Measurements from ENCODE around the gene PAOX. TPM values are rescaled to one million over a fixed set of nuclear protein-coding genes. Genes with fewer than 3 reads are reported as not detected.
A peak's percentile ranks its signal among the peaks of the same experiment; 100 is the strongest.
"Not testable (repeated sequence)": the region's sequence is repeated elsewhere in the genome, so short reads cannot be mapped to it uniquely, and the experiment has no call there.

PAOX gene
- total and polyA plus RNA-seq, 2 of the 13 experiments (the other 11 are each of a cell fraction or from before 2014, with no cell fraction given) = 0.49 to 0.77 TPM

- FAIRE-seq; H3K27ac ChIP-seq (ENCODE audit: extremely low read length, insufficient read depth, low read length); H3K27me3 ChIP-seq (ENCODE audit: control insufficient read depth in 1 of 2, insufficient read depth in 2 of 2, low read length in 2 of 2); intact Hi-C loops (cut with micrococcal nuclease; ENCODE audit: unreplicated experiment); in situ Hi-C loops (cut with HindIII; ENCODE audit: extremely low pct_ligation_motif_present, low pct_unique_long_range_greater_than_20kb); CTCF ChIA-PET (ENCODE audit: low intra/inter-chr PET ratio, low total read pairs); DNase-seq (ENCODE audit: low spot score); H3K4me2 ChIP-seq (ENCODE audit: low read depth, low read length); BruUV-seq (replicated peaks); ATAC-seq; H3K9me3 ChIP-seq (ENCODE audit: low read length); H3K9ac ChIP-seq (ENCODE audit: insufficient read depth, low read depth, low read length); H3K4me3 ChIP-seq (replicated peaks in 1 of 3; ENCODE audit: insufficient read depth in 1 of 3, low read depth in 2 of 3, low read length in 3 of 3); H3K36me3 ChIP-seq (replicated peaks in 1 of 2; ENCODE audit: control insufficient read depth in 1 of 2, insufficient read depth in 2 of 2, low read length in 2 of 2); H3K79me2 ChIP-seq (ENCODE audit: insufficient read depth, low read length); H2AFZ ChIP-seq (ENCODE audit: low read length); H3K4me1 ChIP-seq (ENCODE audit: insufficient read depth, low read length); H4K20me1 ChIP-seq (ENCODE audit: insufficient read depth, low read length): not testable (repeated sequence)
- 0 out of 2 replicates have a peak, but pooled peaks have one; percentile 11 for TF ChIP-seq ZNF121 (CRISPR knock-in tag; IDR thresholded peaks at IDR 0.05)
- POLR2A ChIA-PET = interaction anchor here (1.3 kb wide), 1 partner anchor 8 kb away, joined by 3 read pairs; the partner anchor contains the start of gene MTG1
- 100% methylated on average over 4 of the region's 4 CpGs for WGBS (ENCODE audit: low lambda C conversion rate)
Observed at GRCh38 chr10:133386951-133387350, 7.9 kb downstream of the PAOX start.

GRCh38 chr10:133388236-133388972 is 9.3 kb downstream of the PAOX start:
- peaks cover 10% of the 10 kb centered on the region for H3K4me1 ChIP-seq (ENCODE audit: insufficient read depth, low read length)
- no peaks in the 10 kb centered on the region for H3K79me2 ChIP-seq (ENCODE audit: insufficient read depth, low read length)
- H3K36me3 ChIP-seq (replicated peaks in 1 of 2; ENCODE audit: control insufficient read depth in 1 of 2, insufficient read depth in 2 of 2, low read length in 2 of 2) = no peaks in the 10 kb centered on the region
- intact Hi-C loops (cut with micrococcal nuclease; ENCODE audit: unreplicated experiment) = no loop called here
- POLR2A ChIA-PET = interaction anchor here (1.1 kb wide), 1 partner anchor 11 kb away, joined by 5 read pairs; no protein-coding TSS in a partner anchor
- no peak overlapping the region for H3K27ac ChIP-seq (ENCODE audit: extremely low read length, insufficient read depth, low read length)
- DNase-seq (ENCODE audit: low spot score) (peak; percentile 21), FAIRE-seq (no peak), ATAC-seq (no peak)
- TF ChIP-seq PHF20 (CRISPR knock-in tag; IDR thresholded peaks at IDR 0.05) (peak; percentile 58), NFYC (CRISPR knock-in tag; IDR thresholded peaks at IDR 0.05) (peak; percentile 38; the same call in 1 of the 2 replicates), KAT8 (CRISPR knock-in tag; IDR thresholded peaks at IDR 0.05) (peak; percentile 71), THAP11 (CRISPR knock-in tag; IDR thresholded peaks at IDR 0.05) (peak; percentile 62), GABPA (IDR thresholded peaks at IDR 0.05; ENCODE audit: low read depth, low read length) (no peak), GABPA (CRISPR knock-in tag; IDR thresholded peaks at IDR 0.05; ENCODE audit: low read depth) (peak; percentile 78), ZSCAN12 (CRISPR knock-in tag; IDR thresholded peaks at IDR 0.05) (no peak), ESRRA (CRISPR knock-in tag; IDR thresholded peaks at IDR 0.05; ENCODE audit: low read depth) (no peak), GATAD1 (CRISPR knock-in tag; IDR thresholded peaks at IDR 0.05) (peak; percentile 72), NFYB (CRISPR knock-in tag; IDR thresholded peaks at IDR 0.05) (0 out of 2 replicates have a peak, but pooled peaks have one; percentile 40), GABPB1 (CRISPR knock-in tag; IDR thresholded peaks at IDR 0.05) (peak; percentile 44; the same call in 1 of the 2 replicates)
- no peaks in the 10 kb centered on the region for H4K20me1 ChIP-seq (ENCODE audit: insufficient read depth, low read length)
- 74% methylated on average over 13 of the region's 17 CpGs for WGBS (ENCODE audit: low lambda C conversion rate)
- BruUV-seq (replicated peaks) = no TSS peak
- no peak overlapping the region for H3K4me3 ChIP-seq (replicated peaks in 1 of 3; ENCODE audit: insufficient read depth in 1 of 3, low read depth in 2 of 3, low read length in 3 of 3)
- no peak overlapping the region for H3K4me2 ChIP-seq (ENCODE audit: low read depth, low read length)
- in situ Hi-C loops (cut with HindIII; ENCODE audit: extremely low pct_ligation_motif_present, low pct_unique_long_range_greater_than_20kb) = no loop called here
- H3K27me3 ChIP-seq (ENCODE audit: control insufficient read depth in 1 of 2, insufficient read depth in 2 of 2, low read length in 2 of 2) = no peaks in the 10 kb centered on the region; a peak in 1 of 5 replicates
- CTCF ChIA-PET (ENCODE audit: low intra/inter-chr PET ratio, low total read pairs) = no interaction called here
- no peak overlapping the region for H3K9ac ChIP-seq (ENCODE audit: insufficient read depth, low read depth, low read length)
- H3K9me3 ChIP-seq (ENCODE audit: low read length) = no peaks in the 10 kb centered on the region
- no peak overlapping the region for H2AFZ ChIP-seq (ENCODE audit: low read length)

Data from HepG2 (cell line).